ENCODE data around the gene GLI2. TPM values are rescaled to one million over a fixed set of nuclear protein-coding genes. Genes with fewer than 3 reads are reported as not detected.

Gene GLI2
- total RNA-seq, 3 donors from 2014 or later, result 1.0 to 7.3 (median 1.3) TPM

GRCh38 chr2:120738117-120738516 lies 2.4 kb downstream of the GLI2 start:
- intact Hi-C loops (cut with DNase I, micrococcal nuclease), result loop anchor here in 1 of 2 donors (10.0 kb wide), 1 partner anchor 97 kb away; no protein-coding TSS in a partner anchor
- ATAC-seq (no peak), DNase-seq (no peak)
- no peak overlapping the region for H3K4me3 ChIP-seq
- TF ChIP-seq, protein P1, sequence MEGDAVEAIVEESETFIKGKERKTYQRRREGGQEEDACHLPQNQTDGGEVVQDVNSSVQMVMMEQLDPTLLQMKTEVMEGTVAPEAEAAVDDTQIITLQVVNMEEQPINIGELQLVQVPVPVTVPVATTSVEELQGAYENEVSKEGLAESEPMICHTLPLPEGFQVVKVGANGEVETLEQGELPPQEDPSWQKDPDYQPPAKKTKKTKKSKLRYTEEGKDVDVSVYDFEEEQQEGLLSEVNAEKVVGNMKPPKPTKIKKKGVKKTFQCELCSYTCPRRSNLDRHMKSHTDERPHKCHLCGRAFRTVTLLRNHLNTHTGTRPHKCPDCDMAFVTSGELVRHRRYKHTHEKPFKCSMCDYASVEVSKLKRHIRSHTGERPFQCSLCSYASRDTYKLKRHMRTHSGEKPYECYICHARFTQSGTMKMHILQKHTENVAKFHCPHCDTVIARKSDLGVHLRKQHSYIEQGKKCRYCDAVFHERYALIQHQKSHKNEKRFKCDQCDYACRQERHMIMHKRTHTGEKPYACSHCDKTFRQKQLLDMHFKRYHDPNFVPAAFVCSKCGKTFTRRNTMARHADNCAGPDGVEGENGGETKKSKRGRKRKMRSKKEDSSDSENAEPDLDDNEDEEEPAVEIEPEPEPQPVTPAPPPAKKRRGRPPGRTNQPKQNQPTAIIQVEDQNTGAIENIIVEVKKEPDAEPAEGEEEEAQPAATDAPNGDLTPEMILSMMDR (IDR thresholded peaks at IDR 0.05), result no peak
- peaks cover 33% of the 10 kb centered on the region for H3K4me1 ChIP-seq (ENCODE audit: low read depth)
- H3K36me3 ChIP-seq (ENCODE audit: low read depth), result no peaks in the 10 kb centered on the region
- H3K9me3 ChIP-seq, result no peaks in the 10 kb centered on the region

- DNase-seq (no peak), ATAC-seq (no peak)
- TF ChIP-seq, protein P1 (IDR thresholded peaks at IDR 0.05), result no peak
- Histone ChIP-seq H3K4me3 (no peak overlapping the region), H3K9me3 (no peaks in the 10 kb centered on the region), H3K36me3 (ENCODE audit: low read depth) (no peaks in the 10 kb centered on the region), H3K4me1 (ENCODE audit: low read depth) (peaks cover 33% of the 10 kb centered on the region)
- intact Hi-C loops (cut with DNase I, micrococcal nuclease), result loop anchor here in 1 of 2 donors (10.0 kb wide), 1 partner anchor 96 kb away; no protein-coding TSS in a partner anchor
Measured at GRCh38 chr2:120738786-120739437, 3.2 kb downstream of the GLI2 start.

- H3K4me3 ChIP-seq, result no peak overlapping the region
- H3K4me1 ChIP-seq (ENCODE audit: low read depth), result peaks cover 33% of the 10 kb centered on the region
- no peaks in the 10 kb centered on the region for H3K9me3 ChIP-seq
- ATAC-seq, result peak; percentile 75
- TF ChIP-seq, protein P1 (IDR thresholded peaks at IDR 0.05), result no peak
- intact Hi-C loops (cut with DNase I, micrococcal nuclease), result loop anchor here in 1 of 2 donors (10.0 kb wide), 1 partner anchor 95 kb away; no protein-coding TSS in a partner anchor
- H3K36me3 ChIP-seq (ENCODE audit: low read depth), result no peaks in the 10 kb centered on the region
- peak in 2 of 3 donors; percentile 41 to 59 for DNase-seq
Measured at GRCh38 chr2:120739438-120740090, 3.9 kb downstream of the GLI2 start.

GRCh38 chr2:120740375-120740764 lies 4.7 kb downstream of the GLI2 start:
- TF ChIP-seq, protein P1 (IDR thresholded peaks at IDR 0.05), result no peak
- H3K9me3 ChIP-seq, result no peaks in the 10 kb centered on the region
- no peaks in the 10 kb centered on the region for H3K36me3 ChIP-seq (ENCODE audit: low read depth)
- intact Hi-C loops (cut with DNase I, micrococcal nuclease), result no loop called here
- no peak for ATAC-seq
- DNase-seq, result no peak
- no peak overlapping the region for H3K4me3 ChIP-seq
- peaks cover 33% of the 10 kb centered on the region for H3K4me1 ChIP-seq (ENCODE audit: low read depth)

- H3K36me3 ChIP-seq (ENCODE audit: low read depth), result no peaks in the 10 kb centered on the region
- no peak overlapping the region for H3K4me3 ChIP-seq
- intact Hi-C loops (cut with DNase I, micrococcal nuclease), result no loop called here
- ATAC-seq (no peak), DNase-seq (no peak)
- peaks cover 31% of the 10 kb centered on the region for H3K4me1 ChIP-seq (ENCODE audit: low read depth)
- TF ChIP-seq, protein P1 (IDR thresholded peaks at IDR 0.05), result no peak
- no peaks in the 10 kb centered on the region for H3K9me3 ChIP-seq
Measured at GRCh38 chr2:120740765-120741524, 5.3 kb downstream of the GLI2 start.

All from mucosa of descending colon (tissue), 3 donors.